Sigmoid colon (tissue), 3 donors: ENCODE results near the gene MARCHF9.

Experiments used
- POLR2A ChIP-seq, 2 donors: fragments of 450-650 bp; IDR thresholded peaks; one replicate each; pipeline ENCODE4 v1.6.1; 2016; ENCODE audit warnings: antibody characterized with exemption in 2 of 2, mild to moderate bottlenecking in 2 of 2, moderate library complexity in 2 of 2
- TF ChIP-seq, protein P1 (sequence below), 4 experiments: fragments of 450-650 bp in 3 of 4; fragments of 200-600 bp in 1 of 4; IDR thresholded peaks; one replicate each; pipeline ENCODE4 v1.5.1; 2016 to 2019; ENCODE audit warnings: antibody characterized with exemption in 4 of 4, mild to moderate bottlenecking in 3 of 4, moderate library complexity in 2 of 4

DNA sequence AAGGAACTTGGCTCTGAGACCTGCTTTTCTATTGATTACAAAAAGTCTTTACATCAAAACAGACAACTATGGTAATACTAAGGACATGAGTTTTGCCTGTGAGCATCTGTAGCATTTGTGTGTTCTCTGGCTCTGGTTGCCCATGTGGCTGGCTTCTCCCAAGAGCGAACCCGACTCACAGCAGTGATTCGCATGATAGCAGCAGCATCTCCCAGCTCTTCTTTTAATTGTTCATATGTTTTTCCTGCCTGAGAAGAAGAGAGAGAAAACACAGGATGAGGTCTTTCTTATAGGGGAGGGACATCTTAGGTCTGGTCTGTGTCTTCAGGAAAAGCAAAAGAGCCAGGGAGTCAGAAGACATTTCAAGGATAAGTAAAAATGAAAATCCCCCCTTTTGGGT, 46.1 kb downstream of the MARCHF9 start:
- TF ChIP-seq POLR2A (IDR thresholded peaks at IDR 0.05): no peak
- TF ChIP-seq, protein P1, sequence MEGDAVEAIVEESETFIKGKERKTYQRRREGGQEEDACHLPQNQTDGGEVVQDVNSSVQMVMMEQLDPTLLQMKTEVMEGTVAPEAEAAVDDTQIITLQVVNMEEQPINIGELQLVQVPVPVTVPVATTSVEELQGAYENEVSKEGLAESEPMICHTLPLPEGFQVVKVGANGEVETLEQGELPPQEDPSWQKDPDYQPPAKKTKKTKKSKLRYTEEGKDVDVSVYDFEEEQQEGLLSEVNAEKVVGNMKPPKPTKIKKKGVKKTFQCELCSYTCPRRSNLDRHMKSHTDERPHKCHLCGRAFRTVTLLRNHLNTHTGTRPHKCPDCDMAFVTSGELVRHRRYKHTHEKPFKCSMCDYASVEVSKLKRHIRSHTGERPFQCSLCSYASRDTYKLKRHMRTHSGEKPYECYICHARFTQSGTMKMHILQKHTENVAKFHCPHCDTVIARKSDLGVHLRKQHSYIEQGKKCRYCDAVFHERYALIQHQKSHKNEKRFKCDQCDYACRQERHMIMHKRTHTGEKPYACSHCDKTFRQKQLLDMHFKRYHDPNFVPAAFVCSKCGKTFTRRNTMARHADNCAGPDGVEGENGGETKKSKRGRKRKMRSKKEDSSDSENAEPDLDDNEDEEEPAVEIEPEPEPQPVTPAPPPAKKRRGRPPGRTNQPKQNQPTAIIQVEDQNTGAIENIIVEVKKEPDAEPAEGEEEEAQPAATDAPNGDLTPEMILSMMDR (IDR thresholded peaks at IDR 0.05): no peak
